ENCODE measurements around the gene C1orf210.
A peak's percentile ranks its signal among the peaks of the same experiment; 100 is the strongest.

C1orf210 gene

GRCh38 chr1:43285269-43285990 is at the start of gene C1orf210:
TSS of gene C1orf210 (minus strand) at chr1:43285581. CDS start at chr1:43283270, 2,311 bp downstream.
- DNase-seq = no peak

DNA sequence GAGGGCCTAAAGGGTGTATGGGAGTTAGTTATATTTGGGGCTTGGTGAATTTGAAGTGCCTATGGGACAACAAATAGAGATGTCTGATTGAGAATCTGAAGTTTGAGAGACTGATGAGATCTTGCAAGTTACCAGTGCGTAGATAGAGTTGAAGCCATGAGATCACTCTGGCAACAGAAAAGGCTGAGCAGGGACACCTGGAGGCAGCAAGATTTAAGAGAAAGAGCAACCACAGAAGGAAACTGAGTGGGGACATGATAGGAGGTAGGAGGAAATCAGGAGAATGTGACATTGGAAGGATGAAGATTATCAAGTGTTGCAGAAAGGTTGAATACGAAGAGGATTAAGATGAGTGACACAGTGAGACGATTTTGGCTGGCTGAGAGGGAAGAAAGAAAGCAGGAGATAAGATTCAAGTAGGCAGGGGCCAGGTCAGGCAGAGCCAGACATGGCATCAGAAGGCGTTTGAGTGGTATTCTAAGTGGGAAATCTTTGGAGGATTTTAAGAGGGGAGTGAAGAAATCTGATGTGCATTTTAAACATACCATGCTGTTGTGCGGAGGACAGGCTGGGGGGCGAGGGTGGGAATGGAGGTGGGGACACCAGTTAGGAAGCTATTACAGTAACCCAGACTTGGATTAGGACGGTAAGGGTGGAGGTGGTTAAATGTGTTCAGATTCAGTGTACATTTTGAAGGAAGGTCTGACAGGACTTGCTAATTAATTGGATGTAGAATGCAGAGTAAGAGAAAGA is 49.2 kb upstream of the C1orf210 start:
- no peak for DNase-seq

GRCh38 chr1:43331688-43332087 is 46.3 kb upstream of the C1orf210 start:
- DNase-seq = no peak

- DNase-seq = peak; percentile 91
Measured at GRCh38 chr1:43329995-43330751, 44.8 kb upstream of the C1orf210 start.

GRCh38 chr1:43327549-43328292 is 42.3 kb upstream of the C1orf210 start:
- no peak for DNase-seq

GRCh38 chr1:43325381-43325780 is 40.0 kb upstream of the C1orf210 start:
- DNase-seq = no peak

GRCh38 chr1:43324810-43325209 is 39.4 kb upstream of the C1orf210 start:
- no peak for DNase-seq

GRCh38 chr1:43322506-43322905 is 37.1 kb upstream of the C1orf210 start:
- no peak for DNase-seq

DNA sequence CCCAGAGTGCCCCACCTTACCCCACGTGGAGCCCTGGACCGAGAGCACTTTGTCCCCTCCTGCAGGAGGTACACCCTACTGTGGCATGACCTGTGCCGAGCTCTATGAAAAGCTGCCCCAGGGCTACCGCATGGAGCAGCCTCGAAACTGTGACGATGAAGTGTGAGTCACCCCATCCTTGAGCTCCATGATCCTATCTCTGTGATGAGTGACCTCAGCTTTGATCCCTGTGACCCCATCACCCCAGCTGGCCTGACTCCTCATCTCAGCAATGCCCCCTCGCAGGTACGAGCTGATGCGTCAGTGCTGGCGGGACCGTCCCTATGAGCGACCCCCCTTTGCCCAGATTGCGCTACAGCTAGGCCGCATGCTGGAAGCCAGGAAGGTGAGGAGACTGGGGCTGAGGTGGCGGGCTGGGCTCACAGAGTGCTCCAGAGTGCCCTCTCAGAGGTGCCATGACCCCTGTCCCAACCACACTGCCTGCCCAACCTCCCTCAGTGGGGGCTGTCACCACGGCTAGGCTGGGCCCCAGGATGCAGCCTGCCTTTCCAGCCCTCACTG is 36.0 kb upstream of the C1orf210 start:
- no peak for DNase-seq

- DNase-seq = no peak
Measured at GRCh38 chr1:43319766-43320165, 34.4 kb upstream of the C1orf210 start.

- no peak for DNase-seq
Measured at GRCh38 chr1:43319288-43319687, 33.9 kb upstream of the C1orf210 start.

- no peak for DNase-seq
Measured at GRCh38 chr1:43318831-43319230, 33.5 kb upstream of the C1orf210 start.

DNA sequence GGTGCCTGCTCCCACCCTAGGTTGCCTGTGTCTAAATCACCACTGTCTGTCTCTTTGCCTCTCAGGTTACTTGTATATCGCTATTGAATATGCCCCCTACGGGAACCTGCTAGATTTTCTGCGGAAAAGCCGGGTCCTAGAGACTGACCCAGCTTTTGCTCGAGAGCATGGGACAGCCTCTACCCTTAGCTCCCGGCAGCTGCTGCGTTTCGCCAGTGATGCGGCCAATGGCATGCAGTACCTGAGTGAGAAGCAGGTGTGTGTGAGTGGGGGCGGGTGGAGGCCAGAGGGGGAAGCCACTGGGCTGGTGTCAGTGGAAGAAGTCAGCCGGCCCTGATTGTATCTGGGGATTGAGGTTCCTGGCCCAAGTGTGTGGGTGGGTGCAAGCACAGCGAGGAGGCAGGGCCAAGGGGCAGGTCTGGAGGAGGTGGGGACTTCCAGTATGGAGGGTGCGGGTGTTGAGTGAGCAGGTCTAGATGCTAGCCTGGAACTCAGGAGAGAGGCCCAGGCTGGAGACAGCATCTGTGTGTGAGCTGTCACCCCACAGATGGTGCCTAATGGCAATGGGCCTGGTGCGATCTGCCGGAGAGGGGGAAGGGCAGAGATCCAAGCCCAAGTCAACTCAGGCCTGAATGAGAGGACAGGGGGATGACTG is 32.6 kb upstream of the C1orf210 start:
- DNase-seq = no peak

DNA sequence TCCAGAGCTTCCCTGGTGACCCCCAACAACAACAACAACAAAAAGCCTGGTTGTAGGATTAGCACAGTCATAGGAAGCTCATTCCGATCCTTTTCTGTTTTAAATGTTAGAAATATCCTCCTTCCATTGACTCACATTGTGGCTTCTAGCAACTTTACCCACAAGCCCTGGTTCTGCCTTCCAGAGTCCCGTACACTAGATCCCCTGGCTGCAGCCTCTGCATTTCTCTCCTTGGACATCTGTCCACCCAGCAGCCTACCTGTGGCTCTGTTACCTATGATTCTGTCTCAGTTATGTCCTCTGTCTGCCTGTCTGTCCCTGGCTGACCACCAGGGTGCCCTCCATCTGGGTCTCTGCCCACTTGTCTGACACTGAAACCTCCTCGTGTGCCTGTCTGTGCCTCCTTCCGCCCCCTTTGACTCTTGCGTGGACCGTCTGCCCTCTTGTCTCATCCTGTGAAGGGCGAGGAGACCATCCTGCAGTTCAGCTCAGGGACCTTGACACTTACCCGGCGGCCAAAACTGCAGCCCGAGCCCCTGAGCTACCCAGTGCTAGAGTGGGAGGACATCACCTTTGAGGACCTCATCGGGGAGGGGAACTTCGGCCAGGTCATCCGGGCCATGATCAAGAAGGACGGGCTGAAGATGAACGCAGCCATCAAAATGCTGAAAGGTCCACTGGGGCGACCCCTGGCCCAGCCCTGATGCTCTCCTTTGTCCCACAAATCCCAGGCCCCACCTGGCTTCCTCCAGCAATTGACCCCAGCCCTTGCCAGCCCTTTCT is 31.5 kb upstream of the C1orf210 start:
- DNase-seq = no peak

GRCh38 chr1:43315963-43316737 is 30.8 kb upstream of the C1orf210 start:
- no peak for DNase-seq

DNA sequence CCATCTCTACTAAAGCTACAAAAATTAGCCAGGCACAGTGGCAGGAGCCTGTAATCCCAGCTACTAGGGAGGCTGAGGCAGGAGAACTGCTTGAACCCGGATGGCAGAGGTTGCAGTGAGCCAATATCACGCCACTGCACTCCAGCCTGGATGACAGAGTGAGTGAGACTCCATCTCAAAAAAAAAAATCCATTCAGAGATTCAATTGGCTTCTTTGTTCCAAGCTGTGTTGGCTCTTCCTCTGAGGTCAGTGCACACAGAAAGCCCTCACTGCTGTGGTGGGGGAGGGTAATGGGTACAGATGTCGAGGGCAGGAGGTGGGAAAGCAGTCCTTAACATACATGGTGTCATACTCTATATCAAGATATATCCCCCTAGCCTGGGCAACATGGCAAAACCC is 30.1 kb upstream of the C1orf210 start:
- DNase-seq = no peak

GRCh38 chr1:43314233-43314632 is 28.9 kb upstream of the C1orf210 start:
- DNase-seq = no peak

DNA sequence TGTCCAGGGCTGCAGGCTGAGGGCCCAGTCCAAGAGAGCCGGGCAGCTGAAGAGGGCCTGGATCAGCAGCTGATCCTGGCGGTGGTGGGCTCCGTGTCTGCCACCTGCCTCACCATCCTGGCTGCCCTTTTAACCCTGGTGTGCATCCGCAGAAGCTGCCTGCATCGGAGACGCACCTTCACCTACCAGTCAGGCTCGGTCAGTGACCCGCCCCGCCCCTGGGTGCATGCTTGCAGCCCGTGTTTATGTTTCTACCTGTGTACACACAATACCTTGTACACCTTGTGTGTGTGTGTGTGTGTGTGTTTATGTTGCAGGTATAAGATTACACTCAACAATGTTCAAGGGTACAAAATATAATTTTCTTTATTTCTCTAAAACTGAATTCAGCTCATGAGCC is 28.4 kb upstream of the C1orf210 start:
- DNase-seq = no peak

- DNase-seq = no peak
Measured at GRCh38 chr1:43312663-43313515, 27.5 kb upstream of the C1orf210 start.
